K562 (cell line): Measurements from ENCODE around the gene TARS3. TPM values are rescaled to one million over a fixed set of nuclear protein-coding genes. Genes with fewer than 3 reads are reported as not detected.

ENCODE experiments used
- ATAC-seq: fragments of 200-7000 bp; cut with Tn5 transposase; 3 replicates; pipeline ENCODE4 v1.9.1; 2020; ENCODE audit warnings: moderate library complexity
- BruUV-seq: library from RNA; stranded (reverse); fragments of 400-500 nt; replicated peaks from 2 replicates; lab custom pipeline; 2021; lab: Mats Ljungman, UMichigan
- CTCF ChIA-PET: fragments of 300-600 bp; formaldehyde crosslinking; extraction: SDS; loops from one replicate; lab custom pipeline; 2021; ENCODE audit warnings: low intra/inter-chr PET ratio; lab: Yijun Ruan, JAX
- POLR2A ChIA-PET: fragments of 300-600, 350-650 bp; sonication (Branson Sonifier 250); formaldehyde crosslinking; extraction: SDS; loops from one replicate; lab custom pipeline; 2021; ENCODE audit warnings: antibody characterized with exemption, inconsistent platforms; lab: Yijun Ruan, JAX
- DNase-seq, 4 experiments: peaks; one replicate each; pipeline versions ENCODE4 v3.0.0 to v3.0.0-alpha.2; 2011 to 2018; ENCODE audit warnings: low spot score in 3 of 4, mixed read lengths in 3 of 4; ENCODE audit errors: extremely low read depth in 1 of 4
- FAIRE-seq: peaks from 2 replicates; lab custom pipeline; 2011; peaks lifted over from hg19 to GRCh38; lab: Jason Lieb, UNC
- H2AFZ ChIP-seq: 2 replicates; pipeline ENCODE4 v1.6.0; 2011; ENCODE audit warnings: low read depth, low read length, control low read depth, inconsistent platforms
- H3K27ac ChIP-seq: fragments of 200-600 bp; 3 replicates; pipeline ENCODE4 v1.8.0; 2011; ENCODE audit warnings: low read depth, mild to moderate bottlenecking, control low read depth, inconsistent platforms, low read length, moderate library complexity, mixed read lengths; ENCODE audit errors: extremely low read depth
- H3K27me3 ChIP-seq, 2 experiments: fragments of 300-600 bp in 1 of 2; 2 replicates in 1 of 2; 3 replicates in 1 of 2; pipeline versions ENCODE4 v1.6.0 to v1.8.0; 2011; ENCODE audit warnings: inconsistent platforms in 2 of 2, low read length in 2 of 2, mild to moderate bottlenecking in 1 of 2, mixed read lengths in 1 of 2, moderate library complexity in 1 of 2; ENCODE audit not compliant: control insufficient read depth in 2 of 2, insufficient read depth in 2 of 2
- H3K36me3 ChIP-seq: fragments of 300-600 bp; 3 replicates; pipeline ENCODE4 v1.8.0; 2011; ENCODE audit warnings: mild to moderate bottlenecking, low read length, inconsistent platforms; ENCODE audit not compliant: control insufficient read depth, insufficient read depth
- H3K4me1 ChIP-seq, 2 experiments: fragments of 200-600 bp in 1 of 2; replicated peaks in 1 of 2; 2 replicates in 1 of 2; 3 replicates in 1 of 2; pipeline versions ENCODE4 v1.5.1 to v1.8.0; 2011; ENCODE audit warnings: inconsistent platforms in 2 of 2, low read length in 2 of 2, mild to moderate bottlenecking in 1 of 2, mixed read lengths in 1 of 2, moderate library complexity in 1 of 2; ENCODE audit not compliant: control insufficient read depth in 2 of 2, insufficient read depth in 2 of 2
- H3K4me2 ChIP-seq: 2 replicates; pipeline ENCODE4 v1.6.1; 2011; ENCODE audit warnings: low read length, control low read depth, inconsistent platforms, mixed read lengths; ENCODE audit not compliant: insufficient read depth
- H3K4me3 ChIP-seq: fragments of 200-600 bp; sonication (generic), shearing (Covaris generic); 2 replicates; pipeline ENCODE4 v1.5.1; 2016; ENCODE audit warnings: control low read depth, inconsistent platforms
- H3K79me2 ChIP-seq: fragments of 200-600 bp; 3 replicates; pipeline ENCODE4 v1.8.0; 2011; ENCODE audit warnings: low read length, inconsistent platforms; ENCODE audit not compliant: control insufficient read depth, insufficient read depth
- H3K9ac ChIP-seq, 2 experiments: 2 replicates each; pipeline versions ENCODE4 v1.6.0 to v1.6.1; 2011; ENCODE audit warnings: low read depth in 2 of 2, low read length in 2 of 2, control low read depth in 1 of 2, inconsistent platforms in 1 of 2, mild to moderate bottlenecking in 1 of 2, mixed read lengths in 1 of 2; ENCODE audit not compliant: insufficient read depth in 1 of 2
- H3K9me1 ChIP-seq: one replicate; pipeline ENCODE4 v1.6.0; 2011; ENCODE audit warnings: inconsistent platforms, mild to moderate bottlenecking, low read length, moderate library complexity; ENCODE audit not compliant: control insufficient read depth, insufficient read depth
- H3K9me3 ChIP-seq: replicated peaks from 2 replicates; pipeline ENCODE4 v1.5.1; 2011; ENCODE audit warnings: low read depth, low read length, inconsistent platforms; ENCODE audit not compliant: control insufficient read depth, insufficient read depth
- H4K20me1 ChIP-seq: replicated peaks from 2 replicates; pipeline ENCODE4 v1.6.1; 2011; ENCODE audit warnings: low read length, inconsistent platforms, mixed read lengths; ENCODE audit not compliant: control insufficient read depth, insufficient read depth
- CSDE1 ChIP-seq, 2 experiments: fragments of 450-650 bp; IDR thresholded peaks; 2 replicates each; pipeline ENCODE4 v1.6.1; 2016; ENCODE audit warnings: mild to moderate bottlenecking in 1 of 2
- MTA2 ChIP-seq: fragments of 450-650 bp; IDR thresholded peaks from 2 replicates; pipeline ENCODE4 v1.6.1; 2016; ENCODE audit warnings: low read depth
- NFXL1 ChIP-seq: fragments of 450-650 bp; formaldehyde crosslinking; IDR thresholded peaks from 2 replicates; pipeline ENCODE4 v1.4.0; 2021; ENCODE audit warnings: mild to moderate bottlenecking
- RAD21 ChIP-seq, 2 experiments: fragments of 250-450 bp in 1 of 2; fragments of 450-650 bp in 1 of 2; sonication (Bioruptor Pico) in 1 of 2; formaldehyde crosslinking in 1 of 2; IDR thresholded peaks in 1 of 2; conservative IDR thresholded peaks in 1 of 2; 2 replicates each; pipeline versions ENCODE4 v1.4.0 to v1.8.0; 2020 to 2022; ENCODE audit warnings: mild to moderate bottlenecking in 2 of 2, moderate library complexity in 1 of 2
- SPI1 ChIP-seq: IDR thresholded peaks from 2 replicates; pipeline ENCODE4 v1.6.1; 2011; ENCODE audit warnings: low read depth, low read length, control low read depth, borderline replicate concordance
- TAF9B ChIP-seq: fragments of 450-650 bp; IDR thresholded peaks from 2 replicates; pipeline ENCODE4 v1.6.1; 2018; ENCODE audit warnings: mild to moderate bottlenecking; ENCODE audit not compliant: partially characterized antibody
- WGBS: fragments of 100-300 bp; shearing (Covaris generic); methylation state at CpG from one replicate; pipeline ENCODE4 v1.1.6; 2016; ENCODE audit warnings: low coverage, mixed read lengths; ENCODE audit not compliant: insufficient coverage; ENCODE audit errors: missing lambda C conversion rate; 5-methylcytosine and 5-hydroxymethylcytosine counted together
- in situ Hi-C: fragments of 300-500 bp; cut with MboI; formaldehyde crosslinking; loops from 4 replicates; pipeline ENCODE4 v1.15.0; 2018; ENCODE audit warnings: inconsistent platforms, mixed read lengths
- intact Hi-C: fragments of 100-400 bp; cut with micrococcal nuclease; formaldehyde crosslinking; loops from 2 replicates; pipeline ENCODE4 v1.14.2; 2022
- polyA plus RNA-seq, 8 experiments: library from polyadenylated mRNA; depleted of rRNA in 4 of 8; stranded (reverse) in 5 of 8; unstranded in 3 of 8; fragments of >200 nt; fragmentation: Nextera tagmentation in 2 of 8; fragmentation: Illumina TruSeq in 1 of 8; extraction: Ambion mirVana in 2 of 8; extraction: Trizol in 1 of 8; gene quantifications; 2 replicates each; pipeline versions ENCODE4 v1.2.1 to v1.2.3, GENCODE V29; 2011 to 2014; ENCODE audit warnings: inconsistent platforms in 1 of 8, missing spikeins in 1 of 8
- total RNA-seq, 7 experiments: library from RNA; depleted of rRNA in 6 of 7; stranded (reverse); fragments of >200 nt in 6 of 7; fragmentation: Illumina TruSeq in 2 of 7; extraction: Trizol in 2 of 7; gene quantifications; 2 replicates each; pipeline versions ENCODE4 v1.2.1 to v1.2.3, GENCODE V29; 2011 to 2021; ENCODE audit warnings: low replicate concordance in 1 of 7

TARS3 gene
- total and polyA plus RNA-seq, 9 of the 15 experiments (the other 6 are each of a cell fraction or from before 2014, with no cell fraction given): 2.1 to 14.7 (median 9.8) TPM

- no peak overlapping the region for H3K9ac ChIP-seq
- H2AFZ ChIP-seq: no peak overlapping the region
- H3K9me3 ChIP-seq: no peaks in the 10 kb centered on the region
- peaks cover 44% of the 10 kb centered on the region for H3K79me2 ChIP-seq
- no peak overlapping the region for H3K27ac ChIP-seq
- TF ChIP-seq TAF9B (no peak), SPI1 (no peak), RAD21 (CRISPR knock-in tag; conservative IDR thresholded peaks at IDR 0.05 in 1 of 2, IDR thresholded peaks at IDR 0.05 in 1 of 2) (no peak), MTA2 (no peak), CSDE1 (IDR thresholded peaks at IDR 0.05) (no peak), NFXL1 (CRISPR knock-in tag) (no peak)
- POLR2A ChIA-PET: interaction anchor here (0.9 kb wide), 1 partner anchor 12 kb away, joined by 3 read pairs; no protein-coding TSS in a partner anchor
- 87% methylated on average over 8 of the region's 8 CpGs for WGBS
- ATAC-seq (no peak), FAIRE-seq (no peak), DNase-seq (no peak)
- no peaks in the 10 kb centered on the region for H3K27me3 ChIP-seq
- intact Hi-C loops: loop anchor here (5.0 kb wide), 1 partner anchor 118 kb away; no protein-coding TSS in a partner anchor
- H3K4me2 ChIP-seq: no peak overlapping the region
- in situ Hi-C loops: loop anchor here (5.0 kb wide), 1 partner anchor 362 kb away; no protein-coding TSS in a partner anchor
- no peak overlapping the region for H3K4me3 ChIP-seq
- no peaks in the 10 kb centered on the region for H3K9me1 ChIP-seq
- H4K20me1 ChIP-seq: no peaks in the 10 kb centered on the region
- CTCF ChIA-PET: no interaction called here
- no TSS peak for BruUV-seq
- peaks cover 27% of the 10 kb centered on the region for H3K36me3 ChIP-seq
- H3K4me1 ChIP-seq: peaks cover 18 to 21% of the 10 kb centered on the region in 2 experiments
Observed at GRCh38 chr15:101654171-101654570, 70.1 kb downstream of the TARS3 start.
